HS-5 (cell line): Measurements from ENCODE around the gene CDC34.
A peak's percentile ranks its signal among the peaks of the same experiment; 100 is the strongest.

Experiments
- DNase-seq: peaks from one replicate; pipeline ENCODE4 v3.0.0-alpha.2; 2012; ENCODE audit warnings: low read depth

CDC34 gene

GRCh38 chr19:519449-519865, 12.1 kb upstream of the CDC34 start:
- no peak for DNase-seq

- DNase-seq: no peak
These were observed 8.8 kb upstream of the CDC34 start for GRCh38 chr19:522726-523125.

DNA sequence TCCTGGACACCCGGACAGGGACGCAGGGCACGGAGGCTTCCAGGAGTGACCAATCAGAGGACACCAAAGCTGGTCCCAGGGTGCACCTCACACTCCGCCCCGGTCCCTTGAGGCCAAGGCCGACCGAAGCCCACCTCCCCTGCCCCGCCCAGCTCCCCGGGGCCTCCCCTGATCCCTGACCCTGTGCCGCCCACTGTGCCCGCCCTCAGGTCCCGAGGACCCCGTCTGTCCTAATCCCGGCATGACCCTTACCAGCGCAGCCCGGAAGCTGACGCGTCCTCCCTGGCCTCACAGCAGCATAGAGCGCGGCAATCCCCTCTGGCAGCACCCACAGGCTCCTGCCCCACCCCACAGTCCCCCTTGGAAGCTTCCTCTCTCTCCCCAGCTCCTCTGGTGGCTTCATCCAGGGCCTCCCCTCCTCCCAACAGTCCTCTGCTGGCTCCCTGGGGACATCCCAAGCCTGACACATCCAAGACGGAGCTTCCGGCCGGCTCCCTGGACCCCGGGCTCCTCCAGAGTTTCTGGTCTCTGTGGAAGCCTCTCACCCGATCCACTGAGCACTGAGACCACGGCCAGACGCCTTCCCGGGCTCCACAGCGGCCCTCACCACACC, 7.4 kb upstream of the CDC34 start:
- no peak for DNase-seq

DNA sequence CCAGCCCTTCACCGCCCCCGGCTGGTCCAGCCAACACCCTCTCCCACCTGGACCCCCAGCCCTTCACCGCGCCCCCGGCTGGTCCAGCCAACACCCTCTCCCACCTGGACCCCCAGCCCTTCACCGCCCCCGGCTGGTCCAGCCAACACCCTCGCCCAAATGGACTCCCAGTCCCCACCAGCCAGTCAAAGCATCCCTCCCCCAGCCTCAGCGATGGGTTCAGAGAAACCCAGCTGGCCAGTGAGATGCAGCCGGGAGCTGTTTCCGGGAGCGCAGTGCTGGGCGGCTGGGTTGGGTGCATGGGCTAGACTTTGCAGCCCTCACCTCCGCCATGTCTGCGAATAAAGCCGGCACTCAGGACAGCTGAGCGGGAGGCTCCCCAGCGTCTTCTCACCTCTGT, 6.5 kb upstream of the CDC34 start:
- DNase-seq: no peak

DNA sequence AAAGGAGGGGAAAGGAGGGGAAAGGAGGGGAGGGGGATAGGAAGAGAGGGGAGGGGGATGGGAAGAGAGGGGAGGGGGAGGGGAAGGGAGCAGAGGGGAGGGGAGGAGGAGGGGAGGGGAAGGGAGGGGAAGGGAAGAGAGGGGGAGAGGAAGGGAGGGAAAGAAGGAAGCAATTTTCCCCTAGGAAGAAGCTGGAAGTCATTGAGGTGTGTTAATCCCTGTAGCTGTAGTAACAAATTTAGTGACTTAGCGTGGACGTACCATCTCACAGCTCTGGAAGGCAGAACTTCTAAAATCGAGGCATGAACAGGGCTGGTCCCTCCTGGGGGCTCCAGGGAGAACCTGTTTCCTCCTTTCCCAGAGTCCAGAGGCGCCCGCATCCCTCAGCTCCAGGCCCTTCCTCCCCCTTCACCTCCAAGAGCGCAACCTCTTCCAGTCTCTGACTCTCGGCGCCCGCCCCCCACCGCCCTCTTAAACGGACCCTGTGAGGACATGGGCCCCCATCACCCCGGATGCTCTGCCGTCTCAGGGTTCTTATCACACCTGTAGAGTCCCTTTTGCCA, 5.6 kb upstream of the CDC34 start:
- DNase-seq: no peak

GRCh38 chr19:530134-531008, 1.2 kb upstream of the CDC34 start:
- no peak for DNase-seq

DNA sequence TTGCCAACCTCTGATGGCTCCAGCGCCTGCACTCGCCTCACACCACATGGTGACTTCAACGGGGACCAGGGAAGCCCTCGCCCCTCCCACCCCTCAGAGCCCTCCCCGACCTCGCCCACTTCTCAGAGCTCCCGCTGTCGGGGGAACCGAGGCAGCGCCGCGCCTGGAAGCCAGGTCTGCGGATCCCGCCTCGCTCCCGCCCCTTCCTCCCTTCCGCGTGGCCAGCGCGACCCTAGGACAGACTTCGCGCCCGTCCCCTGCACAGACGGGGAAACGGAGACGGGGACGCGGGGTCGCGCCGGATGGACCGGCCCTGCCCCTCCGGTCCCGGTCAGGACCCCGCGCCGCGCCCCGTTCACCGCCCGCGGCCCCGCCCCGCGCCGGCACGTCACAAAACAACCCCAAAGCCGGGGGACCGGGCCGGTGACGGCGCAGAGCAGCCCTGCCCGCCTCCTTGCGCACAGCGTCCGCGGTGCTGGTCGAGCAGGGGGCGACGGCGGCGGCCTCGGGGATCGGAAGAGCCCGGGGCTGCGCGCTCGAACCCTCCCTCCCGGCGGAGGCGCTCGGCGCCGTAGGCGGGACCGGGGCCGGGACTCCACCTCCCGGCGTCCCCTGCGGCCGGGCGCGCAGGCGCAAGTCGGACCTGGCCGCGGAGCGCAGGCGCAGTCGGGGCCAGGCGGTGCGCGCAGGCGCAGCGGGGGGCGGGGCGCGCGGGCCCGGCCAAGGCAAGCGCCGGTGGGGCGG, 379 bp upstream of the CDC34 start:
- DNase-seq: peak; percentile 26

- peak; percentile 20 for DNase-seq
These were observed 1.2 kb downstream of the CDC34 start for GRCh38 chr19:532561-533363.

DNA sequence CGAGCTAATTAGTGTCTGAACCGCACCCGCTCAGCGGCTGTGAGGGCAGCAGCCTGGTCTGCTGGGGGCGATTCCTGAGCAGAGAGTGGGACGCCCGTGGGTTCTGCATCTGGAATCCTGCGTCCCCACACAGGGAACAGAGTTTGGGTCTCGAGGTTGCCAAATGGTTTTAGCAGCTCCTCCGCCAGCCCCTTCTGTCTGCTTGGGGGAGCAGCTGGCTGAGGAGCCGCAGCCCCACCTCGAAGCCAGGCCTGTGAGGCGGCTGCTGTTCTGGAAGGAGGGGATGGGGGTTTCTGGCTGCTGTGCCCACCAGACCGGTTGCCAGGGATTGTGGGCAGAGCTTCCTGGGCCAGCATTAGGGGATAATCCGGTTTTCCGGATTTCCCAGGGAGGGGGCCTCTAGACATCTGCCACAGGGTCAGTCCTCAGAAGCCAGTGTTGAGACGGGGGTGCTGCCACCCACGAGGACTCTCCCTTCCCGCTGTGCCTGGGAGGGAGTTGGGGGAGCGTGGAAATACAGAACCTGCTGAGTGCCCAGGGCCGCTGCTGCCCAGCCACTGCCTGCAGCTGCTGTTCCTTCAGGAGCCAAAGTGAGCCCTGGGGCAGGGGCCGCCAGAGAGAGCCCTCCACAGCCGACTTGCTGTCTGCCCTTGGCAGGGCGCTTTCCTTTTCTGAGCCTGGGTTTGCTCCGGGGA, 2.0 kb downstream of the CDC34 start:
- DNase-seq: no peak

- no peak for DNase-seq
These were observed 2.5 kb downstream of the CDC34 start for GRCh38 chr19:534088-534487.

- DNase-seq: no peak
These were observed 3.7 kb downstream of the CDC34 start for GRCh38 chr19:535017-535835.

DNA sequence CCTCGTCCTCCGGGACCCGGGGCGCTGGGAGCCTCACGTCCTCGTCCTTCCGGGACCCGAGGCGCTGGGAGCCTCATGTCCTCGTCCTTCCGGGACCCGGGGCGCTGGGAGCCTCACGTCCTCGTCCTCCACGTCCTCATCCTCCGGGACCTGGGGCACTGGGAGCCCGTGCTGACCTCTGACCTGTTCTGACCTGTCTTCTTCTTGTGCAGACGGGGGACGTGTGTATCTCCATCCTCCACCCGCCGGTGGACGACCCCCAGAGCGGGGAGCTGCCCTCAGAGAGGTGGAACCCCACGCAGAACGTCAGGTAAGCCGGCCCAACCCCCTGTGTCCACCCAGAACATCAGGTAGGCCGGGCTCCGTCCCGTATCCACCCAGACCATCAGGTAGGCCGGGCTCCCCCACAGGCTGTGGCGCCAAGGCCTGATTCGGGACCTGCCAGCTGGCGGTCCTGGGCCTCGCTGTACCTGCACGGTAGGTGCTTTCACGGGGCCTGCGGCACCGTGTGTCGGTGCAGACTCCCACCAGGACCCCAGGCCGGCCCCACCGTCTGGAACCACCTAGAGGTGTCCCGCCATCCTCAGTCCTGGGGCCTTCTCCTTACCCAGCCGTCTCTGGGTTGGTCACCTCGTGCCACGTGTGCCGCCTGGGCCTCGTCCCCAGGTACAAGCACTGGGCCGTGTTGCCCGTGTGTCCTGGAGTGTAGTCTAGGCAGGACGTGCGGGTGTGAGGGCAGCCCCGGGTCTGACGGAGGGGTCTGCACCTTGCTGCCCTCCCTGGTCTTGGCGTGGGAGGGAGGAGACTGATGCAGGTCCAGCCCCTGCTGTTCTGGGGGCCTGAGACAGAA, 4.7 kb downstream of the CDC34 start:
- no peak for DNase-seq

- DNase-seq: no peak
These were observed 5.4 kb downstream of the CDC34 start for GRCh38 chr19:536881-537404.

GRCh38 chr19:538641-539428, 7.3 kb downstream of the CDC34 start:
- no peak for DNase-seq

GRCh38 chr19:539429-540030, 8.0 kb downstream of the CDC34 start:
- DNase-seq: no peak

GRCh38 chr19:540867-541637, 9.5 kb downstream of the CDC34 start:
- DNase-seq: no peak

- DNase-seq: no peak
These were observed 10.1 kb downstream of the CDC34 start for GRCh38 chr19:541699-542098.
